Stimulated activated CD4-positive, alpha-beta T cell treated with anti-CD3 and anti-CD28 coated beads, Interleukin-4, amount 100 ng/mL, for 4 hours (primary cell): ENCODE data around the gene TEPSIN.

Experiments
- DNase-seq, 2 experiments: peaks; one replicate each; pipeline ENCODE4 v3.0.0-alpha.2; 2020

Gene TEPSIN

GRCh38 chr17:81267390-81268067 is 28.7 kb upstream of the TEPSIN start:
- DNase-seq, result no peak

DNA sequence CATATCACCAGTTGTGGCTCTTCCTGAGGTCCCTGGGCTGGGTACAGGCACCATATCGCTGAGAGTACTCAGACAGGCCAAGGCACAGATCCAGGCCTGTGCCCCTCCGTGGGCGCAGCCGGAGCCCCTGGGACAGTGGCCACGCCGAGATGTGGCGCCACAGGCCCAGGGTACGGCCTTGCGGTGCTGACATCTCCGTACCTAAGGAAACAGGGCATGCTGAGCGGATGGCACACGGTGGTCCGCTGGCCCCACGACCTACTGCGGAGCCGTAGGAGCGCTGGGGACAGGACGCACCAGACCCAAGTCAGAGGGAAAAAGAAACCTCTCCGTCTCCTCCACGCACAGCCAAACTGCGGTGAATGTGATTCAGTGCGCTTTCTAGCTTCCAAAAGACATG is 26.7 kb upstream of the TEPSIN start:
- no peak for DNase-seq

DNA sequence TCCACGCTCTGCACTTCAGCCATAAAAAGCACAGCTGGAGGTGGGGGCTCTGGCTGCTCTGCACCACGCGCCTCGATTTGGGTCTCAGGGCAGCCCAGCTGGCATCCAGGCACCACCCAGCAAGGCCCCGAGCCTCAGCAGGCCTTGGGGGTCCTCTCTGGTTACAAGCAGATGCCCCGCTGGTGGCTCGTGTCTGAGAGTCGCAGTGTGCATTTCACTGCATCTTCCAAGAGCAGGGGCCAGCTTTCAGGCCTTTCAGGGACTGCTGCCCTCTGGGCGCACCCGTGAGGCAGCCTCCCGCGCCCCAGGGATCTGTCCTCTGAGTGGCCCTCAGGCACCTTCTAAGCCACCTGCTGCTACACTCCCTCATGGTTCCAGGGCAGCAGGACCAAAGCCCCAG is 25.8 kb upstream of the TEPSIN start:
- no peak for DNase-seq

- no peak for DNase-seq
These were observed 24.7 kb upstream of the TEPSIN start for GRCh38 chr17:81263371-81264181.

DNA sequence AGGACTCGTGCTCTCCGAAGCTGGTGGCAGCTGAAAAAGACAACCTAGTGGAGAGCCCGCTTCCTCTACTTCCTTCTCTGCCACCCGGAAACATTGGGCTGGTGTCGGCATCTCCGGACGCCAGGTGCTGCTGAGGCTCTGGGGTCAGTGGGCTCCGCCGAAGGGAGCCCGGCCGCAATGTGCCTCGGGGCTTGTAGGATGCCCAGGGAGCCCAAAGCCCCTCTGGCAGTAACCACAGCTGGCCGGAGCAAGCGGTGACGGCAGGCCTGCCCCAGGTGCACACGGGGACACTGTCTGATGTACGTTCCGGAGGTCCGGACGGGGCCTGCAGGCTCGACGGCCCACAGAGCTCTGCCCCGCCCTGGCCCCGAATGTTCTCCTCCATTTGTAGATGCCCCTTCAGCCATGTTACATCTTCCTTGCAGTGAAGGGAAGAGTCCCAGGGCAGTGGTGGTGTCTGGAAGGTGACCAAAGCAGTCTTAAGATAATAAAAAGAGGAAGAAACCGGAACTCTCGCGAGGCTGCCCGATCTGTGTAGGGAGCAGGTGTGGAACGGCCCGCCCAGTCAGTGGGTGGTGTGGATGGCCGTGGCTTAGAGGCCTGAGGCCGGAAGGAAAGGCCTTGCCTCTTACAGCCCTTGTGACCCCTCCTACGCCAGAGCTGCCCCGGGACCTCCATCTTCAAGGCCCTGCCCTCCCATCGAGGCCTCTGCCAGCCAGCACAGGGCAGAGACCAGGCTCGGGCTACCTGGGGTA is 22.9 kb upstream of the TEPSIN start:
- no peak for DNase-seq

DNA sequence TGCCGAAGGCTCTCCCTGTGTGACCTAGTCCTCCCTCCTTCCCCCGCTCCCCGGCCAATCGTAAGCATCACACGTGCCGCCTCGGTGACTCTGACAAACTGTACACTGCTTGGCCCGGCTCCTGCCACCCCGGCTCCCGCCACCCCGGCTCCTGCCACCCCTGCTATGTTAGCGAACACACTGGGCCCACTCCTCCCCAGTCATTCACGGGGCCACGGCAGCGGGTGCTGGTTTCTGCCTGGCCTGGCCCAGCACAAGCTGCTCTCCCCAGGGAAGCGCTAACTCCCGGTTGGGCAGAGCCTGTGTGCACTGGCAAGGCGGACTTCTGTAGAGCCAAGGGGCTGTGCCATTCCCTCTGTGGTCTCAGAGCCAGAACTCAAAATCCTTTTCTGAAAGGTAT is 22.2 kb upstream of the TEPSIN start:
- DNase-seq, result no peak

- DNase-seq, result no peak
These were observed 21.8 kb upstream of the TEPSIN start for GRCh38 chr17:81260641-81261040.

- DNase-seq, result no peak
These were observed 21.3 kb upstream of the TEPSIN start for GRCh38 chr17:81260171-81260570.

- no peak for DNase-seq
These were observed 20.3 kb upstream of the TEPSIN start for GRCh38 chr17:81259058-81259605.

GRCh38 chr17:81258292-81258691 is 19.4 kb upstream of the TEPSIN start:
- no peak for DNase-seq

DNA sequence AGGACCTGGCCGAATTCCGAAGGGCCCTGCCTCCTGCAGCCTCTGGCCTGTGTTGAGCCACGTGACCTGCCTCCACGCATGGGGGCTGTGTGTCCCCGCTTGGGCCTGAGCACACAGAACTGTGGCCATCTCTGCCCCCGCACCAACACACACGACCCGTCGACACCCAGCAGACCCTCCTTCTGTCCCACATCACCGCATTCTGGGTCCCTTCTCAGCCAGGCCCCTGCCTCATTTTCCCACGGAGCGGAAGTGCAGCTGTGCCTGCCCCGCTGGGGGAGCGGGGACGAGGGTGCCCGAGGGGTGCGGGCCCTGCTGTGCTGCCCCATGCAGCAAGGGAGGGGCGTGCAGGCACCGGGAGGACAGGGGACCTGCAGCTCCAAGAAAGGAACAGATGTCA is 18.7 kb upstream of the TEPSIN start:
- DNase-seq, result no peak

DNA sequence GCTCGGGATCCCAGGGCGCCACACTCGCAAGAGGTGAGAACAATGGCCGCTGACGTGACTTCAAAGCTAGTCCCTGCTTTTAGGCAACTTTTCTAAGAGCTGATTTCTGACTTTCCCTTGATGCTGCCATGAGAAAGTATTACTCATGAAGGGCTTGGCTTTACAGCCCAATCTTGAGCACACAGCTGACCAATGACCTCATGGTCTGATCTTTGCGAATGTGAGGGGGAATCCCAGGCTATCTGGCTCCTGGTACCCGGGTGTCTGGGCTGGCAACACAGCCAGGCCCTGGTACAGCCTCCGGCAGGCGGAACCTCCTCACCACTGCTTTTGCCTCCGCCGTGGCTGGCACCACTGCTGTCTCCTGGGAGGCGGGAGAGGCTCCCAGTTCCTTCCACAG is 17.8 kb upstream of the TEPSIN start:
- no peak for DNase-seq

DNA sequence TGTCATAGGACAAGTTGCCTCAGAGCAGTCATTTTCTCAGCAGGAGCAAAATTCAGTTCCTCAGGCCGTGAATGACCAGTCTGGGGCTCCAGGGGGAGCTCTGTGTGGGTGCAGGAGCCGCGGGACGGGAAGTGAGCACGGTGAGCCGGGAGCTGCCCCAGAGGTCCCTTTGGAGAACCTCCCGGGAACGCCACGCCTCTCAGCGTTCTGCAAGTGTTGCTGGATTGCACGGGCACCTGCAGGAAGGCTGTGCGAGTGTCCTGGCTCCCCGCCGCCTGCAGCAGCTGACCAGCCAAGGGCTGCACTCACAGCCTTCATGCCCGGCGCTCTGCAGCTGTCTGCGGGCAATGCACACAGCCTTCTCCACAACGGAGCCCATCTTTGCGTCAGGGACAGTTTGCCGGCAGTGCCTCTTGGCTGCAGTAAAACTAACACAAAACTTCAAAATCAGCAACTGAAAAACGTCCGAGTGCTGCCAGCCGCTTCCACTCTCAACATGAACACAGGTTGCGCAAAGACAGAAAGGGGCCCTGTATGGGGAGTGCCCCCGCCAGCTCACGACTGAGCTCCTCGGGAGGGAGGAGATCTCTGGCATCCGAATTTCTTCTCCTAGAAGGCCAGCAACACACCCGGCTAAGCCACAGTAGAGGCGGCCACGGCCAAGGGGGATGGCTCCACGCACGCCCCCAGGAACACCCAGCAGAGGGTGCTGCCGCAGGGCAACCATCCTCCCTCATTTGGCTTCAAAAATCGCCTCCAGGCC is 16.3 kb upstream of the TEPSIN start:
- DNase-seq, result no peak

- DNase-seq, result peak; percentile 48 to 51
These were observed 14.7 kb upstream of the TEPSIN start for GRCh38 chr17:81253358-81254131.

DNA sequence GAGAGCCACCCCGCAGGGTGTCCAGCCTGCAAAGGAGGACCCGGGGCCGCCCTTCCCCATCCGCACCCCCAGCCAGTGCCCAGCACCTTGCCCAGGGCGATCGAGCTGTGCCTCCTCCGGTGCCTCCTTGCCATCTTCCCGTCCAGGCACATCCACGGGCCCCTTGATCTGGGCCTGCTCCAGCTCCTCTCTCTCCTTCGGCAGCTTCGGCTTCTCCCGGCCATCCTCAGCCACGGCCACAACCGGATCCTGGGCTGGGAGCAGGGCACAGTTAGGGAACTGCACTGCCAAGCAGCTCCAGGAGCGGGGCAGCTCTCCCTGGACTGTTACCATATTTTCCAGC is 14.1 kb upstream of the TEPSIN start:
- DNase-seq, result no peak

- no peak for DNase-seq
These were observed 13.6 kb upstream of the TEPSIN start for GRCh38 chr17:81252326-81252986.

GRCh38 chr17:81251709-81252301 is 12.9 kb upstream of the TEPSIN start:
- no peak for DNase-seq

- no peak for DNase-seq
These were observed 12.3 kb upstream of the TEPSIN start for GRCh38 chr17:81251094-81251708.

GRCh38 chr17:81250286-81251093 is 11.6 kb upstream of the TEPSIN start:
- DNase-seq, result no peak
